Left lobe of liver (tissue), 1 donor: ENCODE measurements around the gene TTC39A. TPM values are rescaled to one million over a fixed set of nuclear protein-coding genes. Genes with fewer than 3 reads are reported as not detected.

Experiments
- total RNA-seq: library from RNA; stranded (reverse); gene quantifications from one replicate; pipeline ENCODE4 v1.2.1, GENCODE V29; 2021
- donor health status: DM: no; HTN: yes; CAD: no.

Gene TTC39A
- total RNA-seq, 1 donor from 2014 or later, result 2.7 TPM

Other genes with a start within 250 kb of the TTC39A start
- not detected for gene C1orf185, start 228.3 kb downstream of the TTC39A start, total RNA-seq
- 54.7 TPM for gene RNF11, start 94.3 kb downstream of the TTC39A start, total RNA-seq
- gene EPS15, start 188.7 kb upstream of the TTC39A start, total RNA-seq, result 26.1 TPM